Prostate gland (tissue), 2 donors: Measurements from ENCODE around the gene IGSF6.

Experiments
- CTCF ChIP-seq, 4 experiments: fragments of 200-600 bp in 2 of 4; fragments of 450-650 bp in 2 of 4; sonication (generic) in 2 of 4; IDR thresholded peaks; 1 replicate in 3 of 4; 2 replicates in 1 of 4; pipeline ENCODE4 v1.5.1; 2016 to 2019; ENCODE audit warnings: antibody characterized with exemption in 4 of 4, mild to moderate bottlenecking in 2 of 4, moderate library complexity in 2 of 4
- POLR2A ChIP-seq: fragments of 450-650 bp; IDR thresholded peaks from one replicate; pipeline ENCODE4 v1.6.1; 2016; ENCODE audit warnings: antibody characterized with exemption, mild to moderate bottlenecking

GRCh38 chr16:21664801-21665492, 12.5 kb upstream of the IGSF6 start:
- no peak for TF ChIP-seq CTCF (IDR thresholded peaks at IDR 0.05)
- no peak for TF ChIP-seq POLR2A
